Esophagus muscularis mucosa (tissue), 4 donors: Measurements from ENCODE around the gene TAF11L3.
"Not testable (repeated sequence)": the region's sequence is repeated elsewhere in the genome, so short reads cannot be mapped to it uniquely, and the experiment has no call there.

Source experiments
- EP300 ChIP-seq: sonication (generic); formaldehyde crosslinking; IDR thresholded peaks from one replicate; pipeline ENCODE4 v1.6.1; 2017; ENCODE audit warnings: antibody characterized with exemption
- POLR2A ChIP-seq: fragments of 450-650 bp; IDR thresholded peaks from one replicate; pipeline ENCODE4 v1.6.1; 2017; ENCODE audit warnings: antibody characterized with exemption, moderate library complexity, mild to moderate bottlenecking, low read depth
- POLR2AphosphoS5 ChIP-seq, 2 donors: sonication (generic); formaldehyde crosslinking; IDR thresholded peaks; one replicate each; pipeline ENCODE4 v1.6.1; 2017; ENCODE audit warnings: antibody characterized with exemption in 2 of 2
- TF ChIP-seq, protein P1 (sequence below), 3 experiments: fragments of 200-600 bp in 2 of 3; fragments of 450-650 bp in 1 of 3; sonication (generic) in 2 of 3; IDR thresholded peaks; one replicate each; pipeline ENCODE4 v1.5.1; 2017 to 2019; ENCODE audit warnings: antibody characterized with exemption in 3 of 3, mild to moderate bottlenecking in 2 of 3, moderate library complexity in 1 of 3

DNA sequence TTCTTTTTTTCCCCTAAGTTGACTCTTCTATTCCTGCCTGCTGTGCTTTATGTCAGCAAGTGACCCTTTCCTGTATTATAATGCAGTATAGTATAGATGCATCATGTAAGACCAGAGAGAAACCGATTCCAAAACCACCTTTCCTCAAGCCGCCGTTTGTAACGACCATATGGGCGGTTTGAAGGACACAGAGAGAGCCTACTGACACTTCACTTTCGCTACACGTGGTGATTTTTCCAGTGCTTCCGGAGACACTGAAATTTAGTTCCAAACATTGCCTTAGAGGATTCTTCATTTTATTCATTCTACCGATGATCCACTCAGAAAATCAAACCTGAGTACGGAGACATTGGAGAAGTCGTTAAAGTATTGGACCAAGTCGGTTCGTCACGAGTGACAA lies 1.3 kb downstream of the TAF11L3 start:
- TF ChIP-seq EP300; POLR2A; POLR2AphosphoS5 (IDR thresholded peaks at IDR 0.05): not testable (repeated sequence)
- TF ChIP-seq, protein P1, sequence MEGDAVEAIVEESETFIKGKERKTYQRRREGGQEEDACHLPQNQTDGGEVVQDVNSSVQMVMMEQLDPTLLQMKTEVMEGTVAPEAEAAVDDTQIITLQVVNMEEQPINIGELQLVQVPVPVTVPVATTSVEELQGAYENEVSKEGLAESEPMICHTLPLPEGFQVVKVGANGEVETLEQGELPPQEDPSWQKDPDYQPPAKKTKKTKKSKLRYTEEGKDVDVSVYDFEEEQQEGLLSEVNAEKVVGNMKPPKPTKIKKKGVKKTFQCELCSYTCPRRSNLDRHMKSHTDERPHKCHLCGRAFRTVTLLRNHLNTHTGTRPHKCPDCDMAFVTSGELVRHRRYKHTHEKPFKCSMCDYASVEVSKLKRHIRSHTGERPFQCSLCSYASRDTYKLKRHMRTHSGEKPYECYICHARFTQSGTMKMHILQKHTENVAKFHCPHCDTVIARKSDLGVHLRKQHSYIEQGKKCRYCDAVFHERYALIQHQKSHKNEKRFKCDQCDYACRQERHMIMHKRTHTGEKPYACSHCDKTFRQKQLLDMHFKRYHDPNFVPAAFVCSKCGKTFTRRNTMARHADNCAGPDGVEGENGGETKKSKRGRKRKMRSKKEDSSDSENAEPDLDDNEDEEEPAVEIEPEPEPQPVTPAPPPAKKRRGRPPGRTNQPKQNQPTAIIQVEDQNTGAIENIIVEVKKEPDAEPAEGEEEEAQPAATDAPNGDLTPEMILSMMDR (IDR thresholded peaks at IDR 0.05): not testable (repeated sequence)
